Measurements from ENCODE around the gene CTNND2. TPM values are rescaled to one million over a fixed set of nuclear protein-coding genes. Genes with fewer than 3 reads are reported as not detected.

CTNND2 gene
- polyA plus RNA-seq, 1 of the 3 experiments (the other 2 are of a cell fraction), result not detected

DNA sequence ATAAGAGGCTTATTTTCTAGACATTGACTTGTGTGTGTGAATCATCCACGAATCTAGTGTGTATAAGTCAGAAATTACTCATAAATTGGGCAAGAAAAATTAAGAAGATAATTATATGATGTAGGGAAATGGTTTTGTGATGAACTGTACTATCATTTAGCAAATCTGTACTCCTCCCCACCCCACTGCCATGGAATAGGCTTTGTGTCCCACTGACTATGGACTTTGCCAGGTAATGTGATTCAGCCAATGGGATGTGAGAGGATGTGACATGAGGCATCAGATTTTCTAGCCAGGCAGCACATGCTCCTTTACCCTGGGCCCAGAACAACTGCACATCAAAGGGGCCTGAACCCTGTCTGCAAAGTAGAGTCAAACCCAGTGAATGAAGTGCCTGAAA is 406.6 kb downstream of the CTNND2 start:
- Histone ChIP-seq H3K4me3 (ENCODE audit: low read depth in 2 of 2, low read length in 1 of 2) (no peak overlapping the region), H3K9me2 (no peaks in the 10 kb centered on the region), H4K20me1 (ENCODE audit: insufficient read depth) (no peaks in the 10 kb centered on the region), H3K27ac (ENCODE audit: low read depth in 2 of 2, low read length in 1 of 2) (no peak overlapping the region), H2AFZ (ENCODE audit: low read depth) (no peak overlapping the region), H3F3A (replicated peaks; ENCODE audit: insufficient read depth) (no peaks in the 10 kb centered on the region), H3K4me2 (no peak overlapping the region), H3K4me1 (ENCODE audit: control insufficient read depth in 1 of 2, insufficient read depth in 2 of 2, low read depth in 1 of 2, low read length in 1 of 2) (no peaks in the 10 kb centered on the region), H3K9ac (no peak overlapping the region), H3K79me2 (ENCODE audit: insufficient read depth) (no peaks in the 10 kb centered on the region), H3K9me3 (no peaks in the 10 kb centered on the region), H3K27me3 (ENCODE audit: insufficient read depth) (no peaks in the 10 kb centered on the region), H3K36me3 (replicated peaks in 1 of 2; ENCODE audit: control insufficient read depth in 1 of 2, insufficient read depth in 2 of 2, low read length in 1 of 2) (no peaks in the 10 kb centered on the region)
- TF ChIP-seq JUND (IDR thresholded peaks at IDR 0.05) (no peak), EP300 (IDR thresholded peaks at IDR 0.05; ENCODE audit: borderline replicate concordance in 1 of 2, low read depth in 1 of 2, low read length in 1 of 2) (no peak), SMC3 (IDR thresholded peaks at IDR 0.05; ENCODE audit: low read depth, low read length) (no peak), POLR2AphosphoS5 (IDR thresholded peaks at IDR 0.05; ENCODE audit: low read depth, low read length) (no peak), GABPA (IDR thresholded peaks at IDR 0.05; ENCODE audit: low read depth) (no peak)
- DNase-seq, result no peak
- POLR2A ChIA-PET, result no interaction called here
- WGBS (ENCODE audit: low lambda C conversion rate), result 12% methylated on average over 1 of the region's 1 CpG
- CTCF ChIA-PET, result no interaction called here

DNA sequence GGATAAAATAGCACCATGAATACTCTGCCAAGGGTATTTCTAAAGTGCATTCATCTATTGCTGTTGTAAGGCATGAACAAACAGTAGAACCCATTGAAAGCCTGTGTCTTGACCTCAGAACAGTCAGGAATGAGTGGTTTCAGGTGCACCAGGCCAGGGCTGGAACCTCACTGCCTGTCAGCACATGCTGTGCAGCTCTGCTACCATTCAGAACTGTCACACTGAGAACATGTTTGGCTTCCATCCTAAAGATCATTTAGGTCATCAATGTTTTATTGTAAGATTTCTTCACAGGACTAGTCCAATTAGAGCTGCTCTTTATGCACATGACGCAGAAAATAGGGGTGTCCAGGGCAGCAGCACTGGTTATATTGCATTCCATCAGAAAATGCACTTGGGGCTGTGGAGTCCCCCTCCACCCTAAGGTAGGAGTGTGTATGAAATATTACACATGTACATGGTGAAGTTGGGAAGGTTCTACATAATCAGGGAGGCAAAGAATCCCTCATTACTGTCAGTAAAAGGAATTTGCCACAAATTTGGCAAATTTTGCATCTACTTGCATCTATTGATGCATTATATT is 408.0 kb downstream of the CTNND2 start:
- H3K4me2 ChIP-seq, result no peak overlapping the region
- H3K4me3 ChIP-seq (ENCODE audit: low read depth in 2 of 2, low read length in 1 of 2), result no peak overlapping the region
- H3K27ac ChIP-seq (ENCODE audit: low read depth in 2 of 2, low read length in 1 of 2), result no peak overlapping the region
- 8% methylated on average over 1 of the region's 1 CpG for WGBS (ENCODE audit: low lambda C conversion rate)
- H3K79me2 ChIP-seq (ENCODE audit: insufficient read depth), result no peaks in the 10 kb centered on the region
- H3K9me3 ChIP-seq, result no peaks in the 10 kb centered on the region
- no peaks in the 10 kb centered on the region for H4K20me1 ChIP-seq (ENCODE audit: insufficient read depth)
- H2AFZ ChIP-seq (ENCODE audit: low read depth), result no peak overlapping the region
- no peaks in the 10 kb centered on the region for H3F3A ChIP-seq (replicated peaks; ENCODE audit: insufficient read depth)
- no peak for DNase-seq
- ChIA-PET POLR2A (no interaction called here), CTCF (interaction anchor here (1.4 kb wide), 1 partner anchor 230 kb away, joined by 4 read pairs; no protein-coding TSS in a partner anchor)
- TF ChIP-seq GABPA (IDR thresholded peaks at IDR 0.05; ENCODE audit: low read depth), result no peak
- TF ChIP-seq RCOR1 (IDR thresholded peaks at IDR 0.05; ENCODE audit: low read length), result no peak
- no peak for TF ChIP-seq NFIC (IDR thresholded peaks at IDR 0.05; ENCODE audit: borderline replicate concordance)
- no peak for TF ChIP-seq ELF1 (IDR thresholded peaks at IDR 0.05)
- TF ChIP-seq, protein P1, sequence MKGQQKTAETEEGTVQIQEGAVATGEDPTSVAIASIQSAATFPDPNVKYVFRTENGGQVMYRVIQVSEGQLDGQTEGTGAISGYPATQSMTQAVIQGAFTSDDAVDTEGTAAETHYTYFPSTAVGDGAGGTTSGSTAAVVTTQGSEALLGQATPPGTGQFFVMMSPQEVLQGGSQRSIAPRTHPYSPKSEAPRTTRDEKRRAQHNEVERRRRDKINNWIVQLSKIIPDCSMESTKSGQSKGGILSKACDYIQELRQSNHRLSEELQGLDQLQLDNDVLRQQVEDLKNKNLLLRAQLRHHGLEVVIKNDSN (IDR thresholded peaks at IDR 0.05; ENCODE audit: borderline replicate concordance, low read depth), result no peak
- no peak for TF ChIP-seq SMC3 (IDR thresholded peaks at IDR 0.05; ENCODE audit: low read depth, low read length)
- no peak for TF ChIP-seq FOXM1 (IDR thresholded peaks at IDR 0.05; ENCODE audit: low read depth)
- H3K9ac ChIP-seq, result no peak overlapping the region
- no peaks in the 10 kb centered on the region for H3K36me3 ChIP-seq (replicated peaks in 1 of 2; ENCODE audit: control insufficient read depth in 1 of 2, insufficient read depth in 2 of 2, low read length in 1 of 2)
- no peaks in the 10 kb centered on the region for H3K4me1 ChIP-seq (ENCODE audit: control insufficient read depth in 1 of 2, insufficient read depth in 2 of 2, low read depth in 1 of 2, low read length in 1 of 2)
- H3K9me2 ChIP-seq, result no peaks in the 10 kb centered on the region
- H3K27me3 ChIP-seq (ENCODE audit: insufficient read depth), result no peaks in the 10 kb centered on the region

DNA sequence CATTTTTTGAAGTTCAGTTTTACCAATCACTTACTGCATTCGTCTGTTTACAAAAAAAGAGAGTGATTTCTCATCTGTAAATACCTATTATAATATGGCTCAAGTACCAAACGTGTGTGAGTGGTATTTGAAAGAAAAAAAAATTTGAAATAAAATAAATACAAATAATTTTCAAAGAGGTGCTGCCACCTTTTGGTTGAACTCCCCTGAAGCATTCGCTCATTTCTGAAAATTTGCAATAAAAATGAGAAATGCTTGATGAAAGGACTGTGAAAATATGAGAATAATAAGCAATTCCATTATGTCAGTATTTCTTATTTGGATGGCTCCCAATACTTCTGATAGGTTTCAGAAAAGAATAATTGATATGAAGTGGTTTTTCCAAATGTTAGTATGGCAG is 409.9 kb downstream of the CTNND2 start:
- WGBS (ENCODE audit: low lambda C conversion rate), result under 1% methylated on average over 3 of the region's 3 CpGs
- no peak for DNase-seq
- POLR2A ChIA-PET, result no interaction called here

More for the DNA sequence above, 409.9 kb downstream of the CTNND2 start:
- Histone ChIP-seq H3K4me3 (ENCODE audit: low read depth in 2 of 2, low read length in 1 of 2) (no peak overlapping the region), H3K9ac (no peak overlapping the region), H3K27ac (ENCODE audit: low read depth in 2 of 2, low read length in 1 of 2) (no peak overlapping the region), H3K79me2 (ENCODE audit: insufficient read depth) (no peaks in the 10 kb centered on the region), H3F3A (replicated peaks; ENCODE audit: insufficient read depth) (no peaks in the 10 kb centered on the region), H2AFZ (ENCODE audit: low read depth) (no peak overlapping the region), H3K9me3 (no peaks in the 10 kb centered on the region), H3K36me3 (replicated peaks in 1 of 2; ENCODE audit: control insufficient read depth in 1 of 2, insufficient read depth in 2 of 2, low read length in 1 of 2) (no peaks in the 10 kb centered on the region), H3K4me2 (no peak overlapping the region), H3K27me3 (ENCODE audit: insufficient read depth) (no peaks in the 10 kb centered on the region), H3K9me2 (no peaks in the 10 kb centered on the region), H4K20me1 (ENCODE audit: insufficient read depth) (no peaks in the 10 kb centered on the region), H3K4me1 (ENCODE audit: control insufficient read depth in 1 of 2, insufficient read depth in 2 of 2, low read depth in 1 of 2, low read length in 1 of 2) (no peaks in the 10 kb centered on the region)
- CTCF ChIA-PET, result no interaction called here
- TF ChIP-seq SMC3 (IDR thresholded peaks at IDR 0.05; ENCODE audit: low read depth, low read length) (0 out of 2 replicates have a peak, but pooled peaks have one; percentile 13), RAD21 (IDR thresholded peaks at IDR 0.05; ENCODE audit: low read length) (peak; percentile 38; the same call in 1 of the 2 replicates)
- TF ChIP-seq, protein P2, sequence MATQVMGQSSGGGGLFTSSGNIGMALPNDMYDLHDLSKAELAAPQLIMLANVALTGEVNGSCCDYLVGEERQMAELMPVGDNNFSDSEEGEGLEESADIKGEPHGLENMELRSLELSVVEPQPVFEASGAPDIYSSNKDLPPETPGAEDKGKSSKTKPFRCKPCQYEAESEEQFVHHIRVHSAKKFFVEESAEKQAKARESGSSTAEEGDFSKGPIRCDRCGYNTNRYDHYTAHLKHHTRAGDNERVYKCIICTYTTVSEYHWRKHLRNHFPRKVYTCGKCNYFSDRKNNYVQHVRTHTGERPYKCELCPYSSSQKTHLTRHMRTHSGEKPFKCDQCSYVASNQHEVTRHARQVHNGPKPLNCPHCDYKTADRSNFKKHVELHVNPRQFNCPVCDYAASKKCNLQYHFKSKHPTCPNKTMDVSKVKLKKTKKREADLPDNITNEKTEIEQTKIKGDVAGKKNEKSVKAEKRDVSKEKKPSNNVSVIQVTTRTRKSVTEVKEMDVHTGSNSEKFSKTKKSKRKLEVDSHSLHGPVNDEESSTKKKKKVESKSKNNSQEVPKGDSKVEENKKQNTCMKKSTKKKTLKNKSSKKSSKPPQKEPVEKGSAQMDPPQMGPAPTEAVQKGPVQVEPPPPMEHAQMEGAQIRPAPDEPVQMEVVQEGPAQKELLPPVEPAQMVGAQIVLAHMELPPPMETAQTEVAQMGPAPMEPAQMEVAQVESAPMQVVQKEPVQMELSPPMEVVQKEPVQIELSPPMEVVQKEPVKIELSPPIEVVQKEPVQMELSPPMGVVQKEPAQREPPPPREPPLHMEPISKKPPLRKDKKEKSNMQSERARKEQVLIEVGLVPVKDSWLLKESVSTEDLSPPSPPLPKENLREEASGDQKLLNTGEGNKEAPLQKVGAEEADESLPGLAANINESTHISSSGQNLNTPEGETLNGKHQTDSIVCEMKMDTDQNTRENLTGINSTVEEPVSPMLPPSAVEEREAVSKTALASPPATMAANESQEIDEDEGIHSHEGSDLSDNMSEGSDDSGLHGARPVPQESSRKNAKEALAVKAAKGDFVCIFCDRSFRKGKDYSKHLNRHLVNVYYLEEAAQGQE (IDR thresholded peaks at IDR 0.05; ENCODE audit: low read depth, low read length), result no peak
- TF ChIP-seq, protein P3, sequence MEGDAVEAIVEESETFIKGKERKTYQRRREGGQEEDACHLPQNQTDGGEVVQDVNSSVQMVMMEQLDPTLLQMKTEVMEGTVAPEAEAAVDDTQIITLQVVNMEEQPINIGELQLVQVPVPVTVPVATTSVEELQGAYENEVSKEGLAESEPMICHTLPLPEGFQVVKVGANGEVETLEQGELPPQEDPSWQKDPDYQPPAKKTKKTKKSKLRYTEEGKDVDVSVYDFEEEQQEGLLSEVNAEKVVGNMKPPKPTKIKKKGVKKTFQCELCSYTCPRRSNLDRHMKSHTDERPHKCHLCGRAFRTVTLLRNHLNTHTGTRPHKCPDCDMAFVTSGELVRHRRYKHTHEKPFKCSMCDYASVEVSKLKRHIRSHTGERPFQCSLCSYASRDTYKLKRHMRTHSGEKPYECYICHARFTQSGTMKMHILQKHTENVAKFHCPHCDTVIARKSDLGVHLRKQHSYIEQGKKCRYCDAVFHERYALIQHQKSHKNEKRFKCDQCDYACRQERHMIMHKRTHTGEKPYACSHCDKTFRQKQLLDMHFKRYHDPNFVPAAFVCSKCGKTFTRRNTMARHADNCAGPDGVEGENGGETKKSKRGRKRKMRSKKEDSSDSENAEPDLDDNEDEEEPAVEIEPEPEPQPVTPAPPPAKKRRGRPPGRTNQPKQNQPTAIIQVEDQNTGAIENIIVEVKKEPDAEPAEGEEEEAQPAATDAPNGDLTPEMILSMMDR (IDR thresholded peaks at IDR 0.05), result peak; percentile 62

Measured in SK-N-SH (cell line).